ENCODE data around the gene GSTM2.

- TF ChIP-seq CTCF (conservative IDR thresholded peaks at IDR 0.05) (no peak), EZH2 (IDR thresholded peaks at IDR 0.05; ENCODE audit: low read depth) (no peak)
These were observed 41.0 kb upstream of the GSTM2 start for GRCh38 chr1:109626682-109627408.
